Activated T-helper 2 cell treated with anti-CD3 and anti-CD28 coated beads, Interferon-gamma antibody, Interleukin-2, Interleukin-4, amounts not matched to agents 10 μg/mL and 5 μg/mL and 100 μg/mL, durations not matched to agents 14 hours and 24 hours and 36 hours (primary cell): ENCODE results near the gene TSC22D1. TPM values are rescaled to one million over a fixed set of nuclear protein-coding genes. Genes with fewer than 3 reads are reported as not detected.
"Not testable (repeated sequence)": the region's sequence is repeated elsewhere in the genome, so short reads cannot be mapped to it uniquely, and the experiment has no call there.

Source experiments
- DNase-seq: peaks from one replicate; pipeline ENCODE4 v3.0.0; 2021; ENCODE audit warnings: low spot score
- H3K27ac Mint-ChIP-seq: one replicate; pipeline ENCODE4 v1.8.0; 2021; ENCODE audit warnings: mixed read lengths
- H3K27me3 Mint-ChIP-seq: one replicate; pipeline ENCODE4 v1.8.0; 2021; ENCODE audit warnings: low read depth, mixed read lengths
- H3K36me3 Mint-ChIP-seq: one replicate; pipeline ENCODE4 v1.8.0; 2021; ENCODE audit warnings: low read depth, mixed read lengths
- H3K4me1 Mint-ChIP-seq: one replicate; pipeline ENCODE4 v1.8.0; 2021; ENCODE audit warnings: low read depth, mixed read lengths
- H3K4me3 Mint-ChIP-seq: one replicate; pipeline ENCODE4 v1.8.0; 2021; ENCODE audit warnings: low read depth, mild to moderate bottlenecking, moderate library complexity, mixed read lengths
- H3K9me3 Mint-ChIP-seq: one replicate; pipeline ENCODE4 v1.8.0; 2021; ENCODE audit warnings: mixed read lengths
- intact Hi-C: fragments of 100-400 bp; cut with micrococcal nuclease; formaldehyde crosslinking; loops from one replicate; pipeline ENCODE4 v1.15.1; 2023
- total RNA-seq: library from RNA; stranded (reverse); gene quantifications from 2 replicates; pipeline ENCODE4 v1.2.3, GENCODE V29; 2022

TSC22D1 gene
- total RNA-seq, 1 donor from 2014 or later = 5.0 TPM

GRCh38 chr13:44516771-44517170 lies 59.4 kb downstream of the TSC22D1 start:
- intact Hi-C loops = loop anchor here (5.0 kb wide), 1 partner anchor 661 kb away; no protein-coding TSS in a partner anchor
- Mint-ChIP-seq H3K4me1 (peaks cover 4% of the 10 kb centered on the region), H3K9me3 (no peaks in the 10 kb centered on the region), H3K4me3 (no peak overlapping the region), H3K27me3 (no peaks in the 10 kb centered on the region), H3K27ac (no peak overlapping the region), H3K36me3 (no peaks in the 10 kb centered on the region)
- no peak for DNase-seq

- DNase-seq = no peak
- Mint-ChIP-seq H3K27me3 (no peaks in the 10 kb centered on the region), H3K4me1 (peaks cover 4% of the 10 kb centered on the region), H3K27ac (no peak overlapping the region), H3K9me3 (no peaks in the 10 kb centered on the region), H3K4me3 (no peak overlapping the region), H3K36me3 (no peaks in the 10 kb centered on the region)
- intact Hi-C loops = no loop called here
Measured at GRCh38 chr13:44514278-44514677, 61.9 kb downstream of the TSC22D1 start.

- H3K36me3 Mint-ChIP-seq, H3K27ac Mint-ChIP-seq, H3K4me1 Mint-ChIP-seq, H3K4me3 Mint-ChIP-seq, H3K27me3 Mint-ChIP-seq, DNase-seq, H3K9me3 Mint-ChIP-seq, intact Hi-C loops: not testable (repeated sequence)
Measured at GRCh38 chr13:44509853-44510252, 66.3 kb downstream of the TSC22D1 start.

- DNase-seq = no peak
- Mint-ChIP-seq H3K27me3 (peaks cover 3% of the 10 kb centered on the region), H3K9me3 (no peaks in the 10 kb centered on the region), H3K36me3 (no peaks in the 10 kb centered on the region), H3K4me3 (no peak overlapping the region), H3K27ac (no peak overlapping the region), H3K4me1 (no peaks in the 10 kb centered on the region)
- intact Hi-C loops = no loop called here
Measured at GRCh38 chr13:44508562-44509077, 67.5 kb downstream of the TSC22D1 start.

- H3K27me3 Mint-ChIP-seq = peaks cover 3% of the 10 kb centered on the region
- H3K27ac Mint-ChIP-seq = no peak overlapping the region
- no peaks in the 10 kb centered on the region for H3K9me3 Mint-ChIP-seq
- H3K4me1 Mint-ChIP-seq = no peaks in the 10 kb centered on the region
- no peak overlapping the region for H3K4me3 Mint-ChIP-seq
- intact Hi-C loops = no loop called here
- no peak for DNase-seq
- no peaks in the 10 kb centered on the region for H3K36me3 Mint-ChIP-seq
Measured at GRCh38 chr13:44507639-44508038, 68.5 kb downstream of the TSC22D1 start.

- Mint-ChIP-seq H3K4me1 (no peaks in the 10 kb centered on the region), H3K27ac (no peak overlapping the region), H3K4me3 (no peak overlapping the region), H3K9me3 (no peaks in the 10 kb centered on the region), H3K36me3 (no peaks in the 10 kb centered on the region), H3K27me3 (peaks cover 3% of the 10 kb centered on the region)
- DNase-seq = no peak
- intact Hi-C loops = no loop called here
Measured at GRCh38 chr13:44506719-44507118, 69.4 kb downstream of the TSC22D1 start.

GRCh38 chr13:44506251-44506650 lies 69.9 kb downstream of the TSC22D1 start:
- intact Hi-C loops = no loop called here

GRCh38 chr13:44504116-44504515 lies 72.0 kb downstream of the TSC22D1 start:
- H3K9me3 Mint-ChIP-seq = no peaks in the 10 kb centered on the region
- H3K36me3 Mint-ChIP-seq = no peaks in the 10 kb centered on the region
- no peak for DNase-seq
- H3K4me1 Mint-ChIP-seq = no peaks in the 10 kb centered on the region
- H3K4me3 Mint-ChIP-seq = no peak overlapping the region
- H3K27me3 Mint-ChIP-seq = peaks cover 3% of the 10 kb centered on the region
- no peak overlapping the region for H3K27ac Mint-ChIP-seq
- intact Hi-C loops = no loop called here

More at GRCh38 chr13:44506251-44506650, 69.9 kb downstream of the TSC22D1 start:
- Mint-ChIP-seq H3K36me3 (no peaks in the 10 kb centered on the region), H3K4me3 (no peak overlapping the region), H3K27me3 (peaks cover 3% of the 10 kb centered on the region), H3K4me1 (no peaks in the 10 kb centered on the region), H3K9me3 (no peaks in the 10 kb centered on the region), H3K27ac (no peak overlapping the region)
- no peak for DNase-seq

- H3K4me3 Mint-ChIP-seq = no peak overlapping the region
Measured at GRCh38 chr13:44498969-44499368, 77.2 kb downstream of the TSC22D1 start.

GRCh38 chr13:44498502-44498901 lies 77.6 kb downstream of the TSC22D1 start:
- peaks cover 13% of the 10 kb centered on the region for H3K9me3 Mint-ChIP-seq
- no peaks in the 10 kb centered on the region for H3K36me3 Mint-ChIP-seq
- H3K4me1 Mint-ChIP-seq = no peaks in the 10 kb centered on the region
- DNase-seq = no peak
- H3K4me3 Mint-ChIP-seq = no peak overlapping the region
- no peaks in the 10 kb centered on the region for H3K27me3 Mint-ChIP-seq
- intact Hi-C loops = no loop called here
- no peak overlapping the region for H3K27ac Mint-ChIP-seq

More at GRCh38 chr13:44498969-44499368, 77.2 kb downstream of the TSC22D1 start:
- Mint-ChIP-seq H3K27me3 (no peaks in the 10 kb centered on the region), H3K4me1 (no peaks in the 10 kb centered on the region), H3K9me3 (peaks cover 13% of the 10 kb centered on the region), H3K36me3 (no peaks in the 10 kb centered on the region), H3K27ac (no peak overlapping the region)
- no peak for DNase-seq
- intact Hi-C loops = no loop called here

GRCh38 chr13:44497801-44498200 lies 78.3 kb downstream of the TSC22D1 start:
- intact Hi-C loops = no loop called here
- Mint-ChIP-seq H3K36me3 (no peaks in the 10 kb centered on the region), H3K4me3 (no peak overlapping the region), H3K27me3 (no peaks in the 10 kb centered on the region), H3K9me3 (peaks cover 13% of the 10 kb centered on the region), H3K27ac (no peak overlapping the region), H3K4me1 (no peaks in the 10 kb centered on the region)
- no peak for DNase-seq

- Mint-ChIP-seq H3K4me3 (no peak overlapping the region), H3K27ac (no peak overlapping the region), H3K9me3 (peaks cover 13% of the 10 kb centered on the region), H3K36me3 (no peaks in the 10 kb centered on the region), H3K4me1 (no peaks in the 10 kb centered on the region), H3K27me3 (peaks cover 2% of the 10 kb centered on the region)
- intact Hi-C loops = no loop called here
- DNase-seq = no peak
Measured at GRCh38 chr13:44493213-44493812, 82.8 kb downstream of the TSC22D1 start.

GRCh38 chr13:44489751-44490150 lies 86.4 kb downstream of the TSC22D1 start:
- Mint-ChIP-seq H3K9me3 (peaks cover 4% of the 10 kb centered on the region), H3K27me3 (peaks cover 2% of the 10 kb centered on the region), H3K36me3 (no peaks in the 10 kb centered on the region), H3K4me3 (no peak overlapping the region), H3K4me1 (peaks cover 4% of the 10 kb centered on the region), H3K27ac (no peak overlapping the region)
- no peak for DNase-seq
- intact Hi-C loops = no loop called here
